OCI-LY1 (cell line): ENCODE results near the gene FOXL3.

Experiments used
- H2AFZ ChIP-seq: fragments of 200-600 bp; sonication (generic), shearing (Covaris generic); 2 replicates; pipeline ENCODE4 v1.6.0; 2014; ENCODE audit warnings: antibody characterized with exemption, mild to moderate bottlenecking, low read length
- H3F3A ChIP-seq: fragments of 200-600 bp; sonication (generic), shearing (Covaris generic); 2 replicates; pipeline ENCODE4 v1.6.0; 2014; ENCODE audit warnings: mild to moderate bottlenecking, antibody characterized with exemption, low read length, moderate library complexity; ENCODE audit not compliant: insufficient read depth
- H3K27ac ChIP-seq: fragments of 200-600 bp; sonication (generic); 2 replicates; pipeline ENCODE4 v1.5.1; 2014; ENCODE audit warnings: low read length, mixed run types, mild to moderate bottlenecking, low read depth; ENCODE audit not compliant: poor library complexity, severe bottlenecking
- H3K27me3 ChIP-seq: fragments of 200-600 bp; sonication (generic); 2 replicates; pipeline ENCODE4 v1.6.0; 2014; ENCODE audit warnings: antibody characterized with exemption, mild to moderate bottlenecking, low read length, moderate library complexity; ENCODE audit not compliant: insufficient read depth
- H3K36me3 ChIP-seq: fragments of 200-600 bp; sonication (generic); 2 replicates; pipeline ENCODE4 v1.6.1; 2014; ENCODE audit warnings: mild to moderate bottlenecking, antibody characterized with exemption, low read length, moderate library complexity, mixed read lengths; ENCODE audit not compliant: insufficient read depth
- H3K4me1 ChIP-seq: fragments of 200-600 bp; sonication (generic); 2 replicates; pipeline ENCODE4 v1.5.1; 2014; ENCODE audit warnings: mild to moderate bottlenecking, low read length, moderate library complexity; ENCODE audit not compliant: insufficient read depth, severe bottlenecking
- H3K4me2 ChIP-seq: fragments of 200-600 bp; sonication (generic), shearing (Covaris generic); 2 replicates; pipeline ENCODE4 v1.6.1; 2014; ENCODE audit warnings: low read length
- H3K4me3 ChIP-seq: fragments of 200-600 bp; sonication (generic); 2 replicates; pipeline ENCODE4 v1.5.1; 2014; ENCODE audit warnings: low read length, low read depth, mild to moderate bottlenecking, mixed read lengths; ENCODE audit not compliant: poor library complexity, severe bottlenecking
- H3K79me2 ChIP-seq: fragments of 200-600 bp; shearing (Covaris generic); 2 replicates; pipeline ENCODE4 v1.6.1; 2016; ENCODE audit warnings: mixed run types, low read length, mixed read lengths; ENCODE audit not compliant: insufficient read depth
- H3K9ac ChIP-seq: fragments of 200-600 bp; sonication (generic), shearing (Covaris generic); 2 replicates; pipeline ENCODE4 v1.6.1; 2014; ENCODE audit warnings: mild to moderate bottlenecking, low read length, mixed read lengths
- H3K9me2 ChIP-seq: fragments of 200-600 bp; sonication (generic), shearing (Covaris generic); 2 replicates; pipeline ENCODE4 v1.6.1; 2014; ENCODE audit warnings: low read depth, mild to moderate bottlenecking, low read length, mixed read lengths
- H3K9me3 ChIP-seq: fragments of 200-600 bp; shearing (Covaris generic); 2 replicates; pipeline ENCODE4 v1.6.1; 2014; ENCODE audit warnings: low read length, mixed read lengths
- H4K20me1 ChIP-seq: fragments of 200-600 bp; sonication (generic), shearing (Covaris generic); 2 replicates; pipeline ENCODE4 v1.6.0; 2016; ENCODE audit warnings: mild to moderate bottlenecking, low read length; ENCODE audit not compliant: insufficient read depth
- EZH2 ChIP-seq: fragments of 200-600 bp; sonication (generic), shearing (Covaris generic); IDR thresholded peaks from 2 replicates; pipeline ENCODE4 v1.8.0; 2017; ENCODE audit warnings: borderline replicate concordance, mixed run types, mild to moderate bottlenecking, antibody characterized with exemption, low read length, moderate library complexity, mixed read lengths
- TF ChIP-seq, protein P1 (sequence below): fragments of 200-600 bp; sonication (generic), shearing (Covaris generic); IDR thresholded peaks from 2 replicates; pipeline ENCODE4 v1.5.1; 2017; ENCODE audit warnings: mild to moderate bottlenecking, antibody characterized with exemption, low read length, moderate library complexity, mixed read lengths

Gene FOXL3

DNA sequence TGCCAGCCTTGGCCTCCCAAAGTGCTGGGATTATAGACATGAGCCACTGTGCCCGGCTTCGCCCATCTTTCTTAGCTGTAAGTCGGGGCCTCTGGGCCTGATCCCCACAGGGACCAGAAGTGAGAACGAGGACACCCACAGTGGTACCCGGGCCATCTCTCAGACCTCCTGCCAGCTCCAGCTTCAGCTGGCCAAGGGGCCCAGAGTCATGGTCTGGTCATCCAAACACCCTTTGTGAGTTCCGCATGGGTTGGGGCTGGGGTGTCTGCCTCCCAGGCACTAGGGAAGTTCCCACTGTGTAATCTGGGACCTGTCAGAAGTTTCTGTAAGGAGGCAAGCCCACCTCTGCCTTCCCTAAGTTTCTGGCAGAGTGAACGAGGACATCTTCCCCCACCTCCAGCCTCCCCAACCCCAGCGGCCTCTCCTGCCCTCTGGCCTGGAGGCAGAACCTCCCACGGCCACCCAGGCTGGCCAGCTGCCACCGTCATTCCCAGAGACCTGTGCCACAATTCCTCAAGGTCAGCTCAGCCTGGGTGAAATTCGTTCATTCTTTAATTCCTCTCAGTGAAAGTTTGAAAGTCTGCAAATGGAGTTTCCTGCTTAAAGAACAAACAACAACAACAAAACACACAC is 19.5 kb upstream of the FOXL3 start:
- H3K9me3 ChIP-seq = 0 out of 2 replicates have a peak, but pooled peaks cover 4% of the 10 kb centered on the region
- H3K9ac ChIP-seq = no peak overlapping the region
- H3K27ac ChIP-seq = no peak overlapping the region
- H2AFZ ChIP-seq = no peak overlapping the region
- no peaks in the 10 kb centered on the region for H3K4me1 ChIP-seq
- H3F3A ChIP-seq = no peaks in the 10 kb centered on the region
- H3K79me2 ChIP-seq = no peaks in the 10 kb centered on the region
- no peaks in the 10 kb centered on the region; the same call in 1 of the 2 replicates for H3K27me3 ChIP-seq
- TF ChIP-seq EZH2 = no peak
- TF ChIP-seq, protein P1, sequence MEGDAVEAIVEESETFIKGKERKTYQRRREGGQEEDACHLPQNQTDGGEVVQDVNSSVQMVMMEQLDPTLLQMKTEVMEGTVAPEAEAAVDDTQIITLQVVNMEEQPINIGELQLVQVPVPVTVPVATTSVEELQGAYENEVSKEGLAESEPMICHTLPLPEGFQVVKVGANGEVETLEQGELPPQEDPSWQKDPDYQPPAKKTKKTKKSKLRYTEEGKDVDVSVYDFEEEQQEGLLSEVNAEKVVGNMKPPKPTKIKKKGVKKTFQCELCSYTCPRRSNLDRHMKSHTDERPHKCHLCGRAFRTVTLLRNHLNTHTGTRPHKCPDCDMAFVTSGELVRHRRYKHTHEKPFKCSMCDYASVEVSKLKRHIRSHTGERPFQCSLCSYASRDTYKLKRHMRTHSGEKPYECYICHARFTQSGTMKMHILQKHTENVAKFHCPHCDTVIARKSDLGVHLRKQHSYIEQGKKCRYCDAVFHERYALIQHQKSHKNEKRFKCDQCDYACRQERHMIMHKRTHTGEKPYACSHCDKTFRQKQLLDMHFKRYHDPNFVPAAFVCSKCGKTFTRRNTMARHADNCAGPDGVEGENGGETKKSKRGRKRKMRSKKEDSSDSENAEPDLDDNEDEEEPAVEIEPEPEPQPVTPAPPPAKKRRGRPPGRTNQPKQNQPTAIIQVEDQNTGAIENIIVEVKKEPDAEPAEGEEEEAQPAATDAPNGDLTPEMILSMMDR = no peak
- no peaks in the 10 kb centered on the region for H4K20me1 ChIP-seq
- H3K4me2 ChIP-seq = no peak overlapping the region
- no peaks in the 10 kb centered on the region for H3K9me2 ChIP-seq
- H3K36me3 ChIP-seq = no peaks in the 10 kb centered on the region; the same call in 1 of the 2 replicates
- no peak overlapping the region for H3K4me3 ChIP-seq

DNA sequence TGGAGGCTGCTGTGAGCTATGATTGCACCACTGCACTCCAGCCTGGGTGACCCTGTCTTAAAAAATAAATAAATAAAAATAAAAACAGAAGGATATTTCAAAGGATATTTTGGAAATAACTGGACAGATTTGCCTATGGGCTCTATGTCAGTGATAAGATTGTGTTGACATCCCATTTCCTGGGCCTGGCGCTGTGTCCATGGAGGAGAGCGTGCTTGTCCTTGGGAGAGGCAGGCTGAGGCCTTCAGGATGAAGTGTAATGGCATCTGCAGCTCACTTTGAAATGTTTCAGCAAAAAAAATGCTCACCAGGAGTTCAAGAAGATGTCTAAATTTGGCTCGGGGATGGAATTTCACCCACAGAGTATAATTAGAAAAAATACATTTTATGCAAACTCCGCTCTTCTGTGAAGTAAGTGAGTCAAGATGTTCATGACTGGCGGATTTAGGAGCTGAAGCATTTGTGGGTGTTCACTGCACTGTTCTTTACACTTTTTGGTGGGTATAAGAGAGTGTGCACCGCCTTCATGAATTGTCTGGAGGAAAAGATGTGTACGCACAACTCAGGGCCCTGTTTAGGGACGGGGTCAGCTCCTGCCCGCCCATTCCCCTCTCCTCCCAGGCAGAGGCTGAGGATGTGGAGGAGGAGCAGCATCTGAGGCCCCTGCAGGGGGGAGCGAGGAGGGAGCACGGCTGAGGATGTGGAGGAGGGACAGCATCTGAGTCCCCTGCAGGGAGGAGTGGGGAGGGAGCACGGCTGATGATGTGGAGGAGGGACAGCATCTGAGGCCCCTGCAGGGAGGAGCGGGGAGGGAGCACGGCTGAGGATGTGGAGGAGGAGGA is 18.5 kb upstream of the FOXL3 start:
- Histone ChIP-seq H3K4me1 (no peaks in the 10 kb centered on the region), H3K36me3 (no peaks in the 10 kb centered on the region; the same call in 1 of the 2 replicates), H3K4me3 (no peak overlapping the region), H3K27ac (no peak overlapping the region), H4K20me1 (no peaks in the 10 kb centered on the region), H3K79me2 (no peaks in the 10 kb centered on the region), H3K27me3 (no peaks in the 10 kb centered on the region; the same call in 1 of the 2 replicates), H3F3A (no peaks in the 10 kb centered on the region), H3K9ac (no peak overlapping the region), H2AFZ (no peak overlapping the region), H3K4me2 (no peak overlapping the region), H3K9me2 (no peaks in the 10 kb centered on the region), H3K9me3 (0 out of 2 replicates have a peak, but pooled peaks cover 4% of the 10 kb centered on the region)
- TF ChIP-seq EZH2 = no peak
- TF ChIP-seq, protein P1 = no peak

DNA sequence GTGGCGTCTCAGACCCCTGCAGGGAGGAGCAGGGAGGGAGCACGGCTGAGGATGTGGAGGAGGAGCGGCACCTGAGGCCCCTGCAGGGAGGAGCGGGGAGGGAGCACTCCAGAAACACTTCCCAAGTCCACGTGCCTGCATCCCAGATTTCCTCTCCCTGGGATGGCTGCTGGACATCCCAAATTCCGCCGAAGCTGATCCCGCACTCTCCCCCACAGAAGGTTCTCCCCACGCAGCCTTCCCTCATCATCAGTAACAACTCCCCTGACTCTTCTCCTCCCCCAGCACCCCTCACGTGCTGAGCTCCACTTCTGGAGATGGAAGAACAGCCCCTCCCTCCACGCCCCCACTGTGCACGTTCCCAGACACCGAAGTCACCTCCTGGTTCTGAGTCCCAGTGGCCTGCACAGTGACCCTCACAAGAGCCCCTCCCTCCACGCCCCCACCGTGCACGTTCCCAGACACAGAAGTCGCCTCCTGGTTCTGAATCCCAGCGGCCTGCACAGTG is 17.8 kb upstream of the FOXL3 start:
- H3K4me1 ChIP-seq = no peaks in the 10 kb centered on the region
- no peak overlapping the region for H2AFZ ChIP-seq
- no peak overlapping the region for H3K9ac ChIP-seq
- no peak overlapping the region for H3K4me2 ChIP-seq
- no peak overlapping the region for H3K4me3 ChIP-seq
- 0 out of 2 replicates have a peak, but pooled peaks cover 4% of the 10 kb centered on the region for H3K9me3 ChIP-seq
- H3F3A ChIP-seq = no peaks in the 10 kb centered on the region
- no peaks in the 10 kb centered on the region for H4K20me1 ChIP-seq
- H3K36me3 ChIP-seq = no peaks in the 10 kb centered on the region; the same call in 1 of the 2 replicates
- no peak for TF ChIP-seq EZH2
- TF ChIP-seq, protein P1 = no peak
- H3K27ac ChIP-seq = no peak overlapping the region
- no peaks in the 10 kb centered on the region; the same call in 1 of the 2 replicates for H3K27me3 ChIP-seq
- no peaks in the 10 kb centered on the region for H3K9me2 ChIP-seq
- H3K79me2 ChIP-seq = no peaks in the 10 kb centered on the region
